LNCaP clone FGC (cell line): Measurements from ENCODE around the gene LRP4.

ENCODE experiments used
- DNase-seq: peaks from one replicate; pipeline ENCODE4 v3.0.0-alpha.2; 2011; ENCODE audit warnings: low read depth
- H3K4me3 ChIP-seq: 2 replicates; pipeline ENCODE4 v1.5.1; 2011; ENCODE audit warnings: mild to moderate bottlenecking, low read depth, low read length, control low read depth
- CTCF ChIP-seq: IDR thresholded peaks from 2 replicates; pipeline ENCODE4 v1.5.1; 2012; ENCODE audit warnings: mild to moderate bottlenecking; ENCODE audit not compliant: control insufficient read depth, insufficient read depth; ENCODE audit errors: extremely low read depth

Gene LRP4

DNA sequence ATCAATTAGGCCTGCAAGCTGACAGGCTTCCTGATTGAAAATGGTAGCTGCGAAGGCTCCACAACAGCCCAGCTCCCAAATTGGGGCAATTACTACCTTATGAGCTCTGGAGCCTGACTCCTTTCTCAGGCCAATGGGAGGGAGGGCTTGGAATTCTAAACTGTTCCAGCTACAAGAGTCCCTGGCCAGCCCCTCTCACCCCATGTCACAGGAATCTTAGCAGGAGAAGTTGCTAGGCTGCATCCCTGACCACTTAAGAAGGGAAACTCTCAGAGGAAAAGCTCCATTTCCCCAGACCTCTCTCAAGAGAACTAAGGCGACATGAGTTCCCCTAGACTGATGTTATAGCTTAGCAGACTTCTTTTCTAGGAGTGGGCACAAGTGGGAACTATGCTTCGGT, 4.9 kb downstream of the LRP4 start:
- no peak for DNase-seq
- H3K4me3 ChIP-seq, result no peak overlapping the region
- TF ChIP-seq CTCF, result no peak

DNA sequence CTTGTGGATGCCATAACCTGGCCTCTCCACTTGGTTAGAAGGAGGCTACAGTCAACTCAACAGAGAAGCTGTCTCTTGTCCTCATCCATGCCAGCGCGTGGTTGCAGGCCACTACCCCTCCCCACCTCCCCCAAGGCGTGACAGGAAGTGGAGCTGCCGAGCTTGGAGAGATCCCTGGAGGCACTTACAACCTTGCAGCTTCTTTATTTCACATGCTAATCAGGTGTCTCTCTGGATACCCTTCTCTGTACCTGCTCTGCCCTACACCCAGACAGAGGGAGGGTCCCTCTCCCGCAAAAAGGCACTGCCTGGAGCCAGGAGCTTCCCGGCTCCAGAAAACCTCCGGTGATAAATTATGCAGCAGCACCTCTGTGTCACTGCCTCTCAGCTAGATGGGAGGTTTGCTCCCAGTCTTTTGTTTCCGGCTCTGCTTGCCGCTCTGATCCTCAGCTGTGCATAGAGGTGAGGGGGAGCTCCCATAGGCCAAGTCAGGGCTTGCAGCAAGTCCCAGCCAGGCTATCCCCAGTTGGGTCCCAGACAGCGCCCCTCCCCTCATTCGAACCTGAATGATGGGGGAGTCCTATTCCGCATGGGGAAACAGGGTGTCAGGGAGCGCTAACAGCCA, 5.7 kb downstream of the LRP4 start:
- no peak overlapping the region for H3K4me3 ChIP-seq
- TF ChIP-seq CTCF, result no peak
- no peak for DNase-seq

- TF ChIP-seq CTCF, result no peak
- H3K4me3 ChIP-seq, result no peak overlapping the region
- no peak for DNase-seq
Measured at GRCh38 chr11:46907606-46908005, 10.7 kb downstream of the LRP4 start.

DNA sequence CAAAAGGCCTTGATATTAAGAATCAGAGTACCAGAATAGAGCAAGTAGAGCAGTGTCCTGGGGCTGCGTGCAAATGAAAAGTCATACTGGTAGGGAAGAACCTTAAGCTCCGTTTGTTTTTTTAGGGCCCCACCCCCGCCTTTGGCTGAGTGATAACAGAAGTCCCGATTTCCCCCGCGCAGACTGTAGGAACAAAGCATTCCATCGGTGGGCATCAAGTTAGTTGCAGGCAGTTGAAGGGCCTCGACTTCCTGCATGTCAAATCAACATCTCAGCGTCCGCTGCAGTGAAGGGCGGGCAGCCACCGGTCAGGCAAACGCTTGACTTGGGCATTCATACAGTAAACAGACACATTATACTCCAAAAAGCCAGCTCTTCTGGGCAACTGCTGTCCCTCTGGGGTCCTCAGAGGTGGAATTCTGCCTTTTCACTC, 11.7 kb downstream of the LRP4 start:
- TF ChIP-seq CTCF, result no peak
- no peak for DNase-seq
- no peak overlapping the region for H3K4me3 ChIP-seq

GRCh38 chr11:46905806-46906205, 12.5 kb downstream of the LRP4 start:
- no peak overlapping the region for H3K4me3 ChIP-seq
- no peak for DNase-seq
- TF ChIP-seq CTCF, result no peak

DNA sequence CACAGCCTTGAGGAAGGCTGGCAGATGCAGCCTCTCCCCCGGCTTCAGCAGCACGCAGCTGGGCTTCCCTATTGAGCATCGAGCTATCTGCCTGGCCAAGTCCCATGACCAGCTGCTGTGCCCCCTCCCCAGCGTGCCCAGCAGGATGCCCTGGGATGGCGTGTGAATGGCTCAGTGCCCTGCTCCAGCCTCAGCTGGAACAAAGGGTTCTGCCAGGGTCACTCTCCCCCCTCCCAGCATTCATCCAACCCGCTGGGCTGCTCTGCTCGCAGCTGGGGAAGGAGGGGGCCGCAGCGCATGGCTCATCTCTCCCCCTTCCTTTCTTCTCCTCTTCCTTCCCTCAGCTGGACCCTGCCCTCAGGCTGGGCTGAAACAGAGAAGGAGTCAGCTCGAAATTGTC, 14.5 kb downstream of the LRP4 start:
- H3K4me3 ChIP-seq, result no peak overlapping the region
- no peak for TF ChIP-seq CTCF
- DNase-seq, result no peak

- DNase-seq, result no peak
- no peak for TF ChIP-seq CTCF
- H3K4me3 ChIP-seq, result no peak overlapping the region
Measured at GRCh38 chr11:46902694-46903093, 15.7 kb downstream of the LRP4 start.
